ENCODE results near the gene ADK.

Gene ADK
- 27.7 to 86.1 (median 55.5) reads per million in 9 experiments for total RNA-seq

GRCh38 chr10:74150990-74151878, at the start of gene ADK:
TSS of gene ADK (plus strand) at chr10:74151221. CDS start at chr10:74151279, 58 bp downstream.
- ATAC-seq (replicated peaks) (peak; percentile 87), DNase-seq (peak; percentile 100)
- H3K4me3 Mint-ChIP-seq: no peak within 1 kb of the TSS
- no peak within 1 kb of the TSS for H3K27ac Mint-ChIP-seq
- peaks cover 7 to 32% of the 10 kb centered on the region in 2 donors for H3K4me1 Mint-ChIP-seq (ENCODE audit: low read depth in 2 of 2)
- H3K36me3 Mint-ChIP-seq (ENCODE audit: insufficient read depth): peaks cover 6% of the 10 kb centered on the region
- H3K9me3 Mint-ChIP-seq: no peaks in the 10 kb centered on the region
- no peaks in the 10 kb centered on the region for H3K27me3 Mint-ChIP-seq

GRCh38 chr10:74103560-74104258, 47.3 kb upstream of the ADK start:
- H3K36me3 Mint-ChIP-seq (ENCODE audit: insufficient read depth): peaks cover 86% of the 10 kb centered on the region
- H3K4me3 Mint-ChIP-seq: no peak overlapping the region
- DNase-seq: no peak
- no peaks in the 10 kb centered on the region for H3K9me3 Mint-ChIP-seq
- no peak for ATAC-seq (replicated peaks)
- no peaks in the 10 kb centered on the region for H3K27me3 Mint-ChIP-seq
- peak overlapping the region in 1 of 2 donors; percentile 70 for H3K27ac Mint-ChIP-seq
- H3K4me1 Mint-ChIP-seq (ENCODE audit: low read depth in 2 of 2): peaks cover 0 to 4% of the 10 kb centered on the region in 2 donors

GRCh38 chr10:74104480-74104879, 46.5 kb upstream of the ADK start:
- Mint-ChIP-seq H3K27me3 (no peaks in the 10 kb centered on the region), H3K36me3 (ENCODE audit: insufficient read depth) (peaks cover 88% of the 10 kb centered on the region), H3K27ac (peak overlapping the region in 1 of 2 donors; percentile 70), H3K4me1 (ENCODE audit: low read depth in 2 of 2) (peaks cover 0 to 4% of the 10 kb centered on the region in 2 donors), H3K9me3 (no peaks in the 10 kb centered on the region), H3K4me3 (no peak overlapping the region)
- no peak for ATAC-seq (replicated peaks)
- DNase-seq: no peak

GRCh38 chr10:74104996-74105395, 46.0 kb upstream of the ADK start:
- peaks cover 0 to 4% of the 10 kb centered on the region in 2 donors for H3K4me1 Mint-ChIP-seq (ENCODE audit: low read depth in 2 of 2)
- no peak overlapping the region for H3K4me3 Mint-ChIP-seq
- ATAC-seq (replicated peaks) (no peak), DNase-seq (no peak)
- peaks cover 89% of the 10 kb centered on the region for H3K36me3 Mint-ChIP-seq (ENCODE audit: insufficient read depth)
- peak overlapping the region in 1 of 2 donors; percentile 70 for H3K27ac Mint-ChIP-seq
- H3K9me3 Mint-ChIP-seq: no peaks in the 10 kb centered on the region
- no peaks in the 10 kb centered on the region for H3K27me3 Mint-ChIP-seq

GRCh38 chr10:74107391-74107790, 43.6 kb upstream of the ADK start:
- Mint-ChIP-seq H3K4me3 (no peak overlapping the region), H3K27me3 (no peaks in the 10 kb centered on the region), H3K9me3 (no peaks in the 10 kb centered on the region), H3K36me3 (ENCODE audit: insufficient read depth) (peaks cover 92% of the 10 kb centered on the region), H3K4me1 (ENCODE audit: low read depth in 2 of 2) (peaks cover 0 to 4% of the 10 kb centered on the region in 2 donors), H3K27ac (peak overlapping the region in 1 of 2 donors; percentile 61)
- DNase-seq (no peak), ATAC-seq (replicated peaks) (no peak)

GRCh38 chr10:74109452-74109851, 41.6 kb upstream of the ADK start:
- DNase-seq: no peak
- no peaks in the 10 kb centered on the region for H3K27me3 Mint-ChIP-seq

GRCh38 chr10:74110120-74110519, 40.9 kb upstream of the ADK start:
- Mint-ChIP-seq H3K27me3 (no peaks in the 10 kb centered on the region), H3K36me3 (ENCODE audit: insufficient read depth) (peaks cover 87% of the 10 kb centered on the region), H3K4me1 (ENCODE audit: low read depth in 2 of 2) (no peaks in the 10 kb centered on the region), H3K9me3 (no peaks in the 10 kb centered on the region), H3K4me3 (no peak overlapping the region), H3K27ac (peak overlapping the region; percentile 32 to 54)
- no peak for ATAC-seq (replicated peaks)
- no peak for DNase-seq

More at GRCh38 chr10:74109452-74109851, 41.6 kb upstream of the ADK start:
- Mint-ChIP-seq H3K36me3 (ENCODE audit: insufficient read depth) (peaks cover 88% of the 10 kb centered on the region), H3K4me1 (ENCODE audit: low read depth in 2 of 2) (peaks cover 0 to under 1% of the 10 kb centered on the region in 2 donors), H3K27ac (peak overlapping the region; percentile 32 to 52), H3K4me3 (no peak overlapping the region), H3K9me3 (no peaks in the 10 kb centered on the region)
- no peak for ATAC-seq (replicated peaks)

- H3K9me3 Mint-ChIP-seq: no peaks in the 10 kb centered on the region
- no peaks in the 10 kb centered on the region for H3K27me3 Mint-ChIP-seq
- peaks cover 82% of the 10 kb centered on the region for H3K36me3 Mint-ChIP-seq (ENCODE audit: insufficient read depth)
- no peak for DNase-seq
- no peak for ATAC-seq (replicated peaks)
- peaks cover 2 to 6% of the 10 kb centered on the region in 2 donors for H3K4me1 Mint-ChIP-seq (ENCODE audit: low read depth in 2 of 2)
- no peak overlapping the region for H3K4me3 Mint-ChIP-seq
- H3K27ac Mint-ChIP-seq: peak overlapping the region; percentile 72 to 75
These were observed 39.2 kb upstream of the ADK start for GRCh38 chr10:74111799-74112198.

- Mint-ChIP-seq H3K27ac (peak overlapping the region in 1 of 2 donors; percentile 75), H3K4me3 (no peak overlapping the region), H3K27me3 (no peaks in the 10 kb centered on the region), H3K4me1 (ENCODE audit: low read depth in 2 of 2) (peaks cover 2 to 6% of the 10 kb centered on the region in 2 donors), H3K36me3 (ENCODE audit: insufficient read depth) (peaks cover 83% of the 10 kb centered on the region), H3K9me3 (no peaks in the 10 kb centered on the region)
- no peak for DNase-seq
- ATAC-seq (replicated peaks): no peak
These were observed 37.5 kb upstream of the ADK start for GRCh38 chr10:74113546-74113945.

GRCh38 chr10:74114041-74114448, 37.0 kb upstream of the ADK start:
- DNase-seq: no peak
- no peak overlapping the region for H3K4me3 Mint-ChIP-seq
- H3K27me3 Mint-ChIP-seq: no peaks in the 10 kb centered on the region
- peak overlapping the region in 1 of 2 donors; percentile 75 for H3K27ac Mint-ChIP-seq
- H3K36me3 Mint-ChIP-seq (ENCODE audit: insufficient read depth): peaks cover 83% of the 10 kb centered on the region
- no peak for ATAC-seq (replicated peaks)
- H3K4me1 Mint-ChIP-seq (ENCODE audit: low read depth in 2 of 2): peaks cover 5 to 10% of the 10 kb centered on the region in 2 donors
- H3K9me3 Mint-ChIP-seq: no peaks in the 10 kb centered on the region

GRCh38 chr10:74117738-74118137, 33.3 kb upstream of the ADK start:
- Mint-ChIP-seq H3K4me1 (ENCODE audit: low read depth in 2 of 2) (peaks cover 7 to 12% of the 10 kb centered on the region in 2 donors), H3K27me3 (no peaks in the 10 kb centered on the region), H3K27ac (peak overlapping the region; percentile 86), H3K9me3 (no peaks in the 10 kb centered on the region), H3K36me3 (ENCODE audit: insufficient read depth) (peaks cover 83% of the 10 kb centered on the region), H3K4me3 (no peak overlapping the region)
- ATAC-seq (replicated peaks) (no peak), DNase-seq (no peak)

GRCh38 chr10:74118804-74119203, 32.2 kb upstream of the ADK start:
- Mint-ChIP-seq H3K27me3 (no peaks in the 10 kb centered on the region), H3K4me3 (no peak overlapping the region), H3K4me1 (ENCODE audit: low read depth in 2 of 2) (peaks cover 7 to 12% of the 10 kb centered on the region in 2 donors), H3K9me3 (no peaks in the 10 kb centered on the region), H3K36me3 (ENCODE audit: insufficient read depth) (peaks cover 80% of the 10 kb centered on the region), H3K27ac (peak overlapping the region; percentile 86)
- no peak for ATAC-seq (replicated peaks)
- DNase-seq: no peak

- peak overlapping the region; percentile 49 to 81 for H3K27ac Mint-ChIP-seq
- H3K27me3 Mint-ChIP-seq: no peaks in the 10 kb centered on the region
- H3K9me3 Mint-ChIP-seq: no peaks in the 10 kb centered on the region
- H3K36me3 Mint-ChIP-seq (ENCODE audit: insufficient read depth): peaks cover 80% of the 10 kb centered on the region
- ATAC-seq (replicated peaks) (no peak), DNase-seq (no peak)
- no peak overlapping the region for H3K4me3 Mint-ChIP-seq
- peaks cover 5 to 10% of the 10 kb centered on the region in 2 donors for H3K4me1 Mint-ChIP-seq (ENCODE audit: low read depth in 2 of 2)
These were observed 30.1 kb upstream of the ADK start for GRCh38 chr10:74120911-74121310.

Data from effector memory CD8-positive, alpha-beta T cell (primary cell).